ENCODE data around the gene MZB1.

DNA sequence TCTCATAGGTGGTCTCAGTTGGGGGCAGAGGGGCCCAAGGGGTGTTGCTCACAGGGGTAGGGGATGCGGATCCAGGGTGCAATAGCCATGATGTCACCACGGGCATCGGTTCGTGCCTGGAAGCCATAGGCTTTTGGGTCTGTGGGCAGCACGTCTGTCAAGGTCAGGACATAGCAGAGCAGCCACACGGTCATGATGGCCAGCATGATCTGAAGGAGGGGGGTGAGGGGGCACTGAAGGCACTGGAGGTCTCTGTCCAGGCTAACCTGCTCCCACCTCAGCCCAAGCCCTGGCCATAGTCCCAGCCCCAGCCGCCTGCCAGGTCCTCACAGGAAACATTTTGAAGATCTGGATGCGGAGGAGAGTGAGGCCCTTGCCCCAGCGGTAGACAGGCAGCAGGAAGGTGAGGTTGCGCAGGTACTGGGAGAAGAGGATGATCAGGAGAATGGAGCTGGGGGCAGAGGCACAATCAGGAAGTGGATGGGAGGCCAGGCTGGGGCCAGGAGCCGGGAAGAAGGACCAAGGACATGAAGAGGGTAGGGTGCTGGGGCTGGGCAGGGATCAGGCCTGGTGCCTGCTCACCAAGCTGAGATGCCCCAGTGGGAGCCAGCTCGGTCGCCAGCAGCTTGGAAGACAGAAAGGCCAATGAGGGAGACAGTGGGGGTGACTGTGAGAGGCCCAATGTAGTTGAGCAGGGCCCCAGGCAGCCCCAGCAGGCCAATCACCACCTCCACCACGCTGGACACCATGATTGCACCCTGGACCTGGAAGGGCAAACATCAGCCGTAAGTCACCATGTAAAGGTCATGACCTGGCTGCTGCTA, 9.9 kb downstream of the MZB1 start:
- TF ChIP-seq, protein P1, sequence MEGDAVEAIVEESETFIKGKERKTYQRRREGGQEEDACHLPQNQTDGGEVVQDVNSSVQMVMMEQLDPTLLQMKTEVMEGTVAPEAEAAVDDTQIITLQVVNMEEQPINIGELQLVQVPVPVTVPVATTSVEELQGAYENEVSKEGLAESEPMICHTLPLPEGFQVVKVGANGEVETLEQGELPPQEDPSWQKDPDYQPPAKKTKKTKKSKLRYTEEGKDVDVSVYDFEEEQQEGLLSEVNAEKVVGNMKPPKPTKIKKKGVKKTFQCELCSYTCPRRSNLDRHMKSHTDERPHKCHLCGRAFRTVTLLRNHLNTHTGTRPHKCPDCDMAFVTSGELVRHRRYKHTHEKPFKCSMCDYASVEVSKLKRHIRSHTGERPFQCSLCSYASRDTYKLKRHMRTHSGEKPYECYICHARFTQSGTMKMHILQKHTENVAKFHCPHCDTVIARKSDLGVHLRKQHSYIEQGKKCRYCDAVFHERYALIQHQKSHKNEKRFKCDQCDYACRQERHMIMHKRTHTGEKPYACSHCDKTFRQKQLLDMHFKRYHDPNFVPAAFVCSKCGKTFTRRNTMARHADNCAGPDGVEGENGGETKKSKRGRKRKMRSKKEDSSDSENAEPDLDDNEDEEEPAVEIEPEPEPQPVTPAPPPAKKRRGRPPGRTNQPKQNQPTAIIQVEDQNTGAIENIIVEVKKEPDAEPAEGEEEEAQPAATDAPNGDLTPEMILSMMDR (IDR thresholded peaks at IDR 0.05), result no peak
- TF ChIP-seq POLR2A (IDR thresholded peaks at IDR 0.05), result no peak

Measured in esophagus squamous epithelium (tissue), 4 donors.